ENCODE results near the gene GGT5. TPM values are rescaled to one million over a fixed set of nuclear protein-coding genes. Genes with fewer than 3 reads are reported as not detected.

GGT5 gene
- polyA plus RNA-seq, 1 experiment, result 29.1 TPM

GRCh38 chr22:24178021-24178431 is 66.9 kb downstream of the GGT5 start:
- Histone ChIP-seq H3K36me3 (ENCODE audit: control insufficient read depth, insufficient read depth, low read length) (peaks cover 17% of the 10 kb centered on the region), H3K4me3 (ENCODE audit: low read depth, low read length) (no peak overlapping the region), H3K27me3 (ENCODE audit: control insufficient read depth, insufficient read depth, low read length) (no peaks in the 10 kb centered on the region)
- TF ChIP-seq, protein P1, sequence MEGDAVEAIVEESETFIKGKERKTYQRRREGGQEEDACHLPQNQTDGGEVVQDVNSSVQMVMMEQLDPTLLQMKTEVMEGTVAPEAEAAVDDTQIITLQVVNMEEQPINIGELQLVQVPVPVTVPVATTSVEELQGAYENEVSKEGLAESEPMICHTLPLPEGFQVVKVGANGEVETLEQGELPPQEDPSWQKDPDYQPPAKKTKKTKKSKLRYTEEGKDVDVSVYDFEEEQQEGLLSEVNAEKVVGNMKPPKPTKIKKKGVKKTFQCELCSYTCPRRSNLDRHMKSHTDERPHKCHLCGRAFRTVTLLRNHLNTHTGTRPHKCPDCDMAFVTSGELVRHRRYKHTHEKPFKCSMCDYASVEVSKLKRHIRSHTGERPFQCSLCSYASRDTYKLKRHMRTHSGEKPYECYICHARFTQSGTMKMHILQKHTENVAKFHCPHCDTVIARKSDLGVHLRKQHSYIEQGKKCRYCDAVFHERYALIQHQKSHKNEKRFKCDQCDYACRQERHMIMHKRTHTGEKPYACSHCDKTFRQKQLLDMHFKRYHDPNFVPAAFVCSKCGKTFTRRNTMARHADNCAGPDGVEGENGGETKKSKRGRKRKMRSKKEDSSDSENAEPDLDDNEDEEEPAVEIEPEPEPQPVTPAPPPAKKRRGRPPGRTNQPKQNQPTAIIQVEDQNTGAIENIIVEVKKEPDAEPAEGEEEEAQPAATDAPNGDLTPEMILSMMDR (IDR thresholded peaks at IDR 0.05; ENCODE audit: insufficient read depth, low read depth, low read length), result no peak
- DNase-seq (ENCODE audit: low read depth), result no peak
- ChIA-PET POLR2A (no interaction called here), CTCF (interaction anchor here (1.3 to 5.8 kb wide), 4 partner anchors 12 to 91 kb away, joined by 3 to 49 read pairs (median 13); no protein-coding TSS in a partner anchor)

GRCh38 chr22:24177456-24177855 is 67.4 kb downstream of the GGT5 start:
- DNase-seq (ENCODE audit: low read depth), result no peak
- Histone ChIP-seq H3K4me3 (ENCODE audit: low read depth, low read length) (no peak overlapping the region), H3K27me3 (ENCODE audit: control insufficient read depth, insufficient read depth, low read length) (no peaks in the 10 kb centered on the region), H3K36me3 (ENCODE audit: control insufficient read depth, insufficient read depth, low read length) (peaks cover 21% of the 10 kb centered on the region)
- TF ChIP-seq, protein P1 (IDR thresholded peaks at IDR 0.05; ENCODE audit: insufficient read depth, low read depth, low read length), result no peak
- CTCF ChIA-PET, result interaction anchor here (1.1 to 5.8 kb wide), 6 partner anchors 21 to 221 kb away, joined by 3 to 49 read pairs (median 8); no protein-coding TSS in a partner anchor
- POLR2A ChIA-PET, result no interaction called here

DNA sequence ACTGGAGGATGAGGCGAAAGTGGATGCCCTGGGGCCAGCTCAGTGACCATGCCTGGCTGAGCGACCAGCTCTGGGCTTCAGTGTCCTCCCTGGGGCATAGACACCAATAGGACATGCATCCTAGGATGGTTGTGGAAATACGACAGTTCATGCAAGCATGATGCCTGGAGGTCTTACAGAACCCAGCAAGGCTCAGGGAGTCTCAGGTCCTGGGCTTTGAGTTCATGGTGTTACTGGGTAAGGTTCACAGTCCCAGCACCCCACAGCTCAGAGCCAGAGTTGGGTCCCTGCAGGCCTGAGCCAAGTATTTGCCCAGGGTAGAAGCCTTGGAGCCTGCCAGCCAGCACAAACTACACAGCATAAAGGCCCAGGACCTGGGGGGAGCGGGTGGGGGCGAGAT is 67.8 kb downstream of the GGT5 start:
- CTCF ChIA-PET, result interaction anchor here (0.5 to 5.8 kb wide), 7 partner anchors 20 to 255 kb away, joined by 3 to 49 read pairs (median 7); no protein-coding TSS in a partner anchor
- TF ChIP-seq, protein P1 (IDR thresholded peaks at IDR 0.05; ENCODE audit: insufficient read depth, low read depth, low read length), result no peak

GRCh38 chr22:24176630-24177029 is 68.3 kb downstream of the GGT5 start:
- DNase-seq (ENCODE audit: low read depth), result no peak
- Histone ChIP-seq H3K36me3 (ENCODE audit: control insufficient read depth, insufficient read depth, low read length) (peaks cover 26% of the 10 kb centered on the region), H3K4me3 (ENCODE audit: low read depth, low read length) (no peak overlapping the region), H3K27me3 (ENCODE audit: control insufficient read depth, insufficient read depth, low read length) (no peaks in the 10 kb centered on the region)
- TF ChIP-seq, protein P1 (IDR thresholded peaks at IDR 0.05; ENCODE audit: insufficient read depth, low read depth, low read length), result no peak
- ChIA-PET POLR2A (no interaction called here), CTCF (interaction anchor here (0.5 to 5.8 kb wide), 9 partner anchors 12 to 255 kb away, joined by 3 to 49 read pairs (median 9); no protein-coding TSS in a partner anchor)

More for the DNA sequence above, 67.8 kb downstream of the GGT5 start:
- Histone ChIP-seq H3K4me3 (ENCODE audit: low read depth, low read length) (no peak overlapping the region), H3K36me3 (ENCODE audit: control insufficient read depth, insufficient read depth, low read length) (peaks cover 24% of the 10 kb centered on the region), H3K27me3 (ENCODE audit: control insufficient read depth, insufficient read depth, low read length) (no peaks in the 10 kb centered on the region)
- DNase-seq (ENCODE audit: low read depth), result no peak
- POLR2A ChIA-PET, result no interaction called here

- H3K36me3 ChIP-seq (ENCODE audit: control insufficient read depth, insufficient read depth, low read length), result peaks cover 30% of the 10 kb centered on the region
- ChIA-PET POLR2A (interaction anchor here (0.6 kb wide), 1 partner anchor 21 kb away, joined by 3 read pairs; no protein-coding TSS in a partner anchor), CTCF (interaction anchor here (1.0 to 5.8 kb wide), 13 partner anchors 11 to 220 kb away, joined by 3 to 49 read pairs (median 9); no protein-coding TSS in a partner anchor)
- no peak overlapping the region for H3K4me3 ChIP-seq (ENCODE audit: low read depth, low read length)
- no peak for DNase-seq (ENCODE audit: low read depth)
- TF ChIP-seq, protein P1 (IDR thresholded peaks at IDR 0.05; ENCODE audit: insufficient read depth, low read depth, low read length), result no peak
- no peaks in the 10 kb centered on the region for H3K27me3 ChIP-seq (ENCODE audit: control insufficient read depth, insufficient read depth, low read length)
Observed at GRCh38 chr22:24176040-24176439, 68.8 kb downstream of the GGT5 start.
